IPS-NIHi7 (cell line): ENCODE measurements around the gene RBM27.
"Not testable (repeated sequence)": the region's sequence is repeated elsewhere in the genome, so short reads cannot be mapped to it uniquely, and the experiment has no call there.

Experiments used
- DNase-seq: peaks from one replicate; pipeline ENCODE4 v3.0.0; 2012; ENCODE audit warnings: mixed read lengths; ENCODE audit errors: extremely low spot score

Gene RBM27, protein sequence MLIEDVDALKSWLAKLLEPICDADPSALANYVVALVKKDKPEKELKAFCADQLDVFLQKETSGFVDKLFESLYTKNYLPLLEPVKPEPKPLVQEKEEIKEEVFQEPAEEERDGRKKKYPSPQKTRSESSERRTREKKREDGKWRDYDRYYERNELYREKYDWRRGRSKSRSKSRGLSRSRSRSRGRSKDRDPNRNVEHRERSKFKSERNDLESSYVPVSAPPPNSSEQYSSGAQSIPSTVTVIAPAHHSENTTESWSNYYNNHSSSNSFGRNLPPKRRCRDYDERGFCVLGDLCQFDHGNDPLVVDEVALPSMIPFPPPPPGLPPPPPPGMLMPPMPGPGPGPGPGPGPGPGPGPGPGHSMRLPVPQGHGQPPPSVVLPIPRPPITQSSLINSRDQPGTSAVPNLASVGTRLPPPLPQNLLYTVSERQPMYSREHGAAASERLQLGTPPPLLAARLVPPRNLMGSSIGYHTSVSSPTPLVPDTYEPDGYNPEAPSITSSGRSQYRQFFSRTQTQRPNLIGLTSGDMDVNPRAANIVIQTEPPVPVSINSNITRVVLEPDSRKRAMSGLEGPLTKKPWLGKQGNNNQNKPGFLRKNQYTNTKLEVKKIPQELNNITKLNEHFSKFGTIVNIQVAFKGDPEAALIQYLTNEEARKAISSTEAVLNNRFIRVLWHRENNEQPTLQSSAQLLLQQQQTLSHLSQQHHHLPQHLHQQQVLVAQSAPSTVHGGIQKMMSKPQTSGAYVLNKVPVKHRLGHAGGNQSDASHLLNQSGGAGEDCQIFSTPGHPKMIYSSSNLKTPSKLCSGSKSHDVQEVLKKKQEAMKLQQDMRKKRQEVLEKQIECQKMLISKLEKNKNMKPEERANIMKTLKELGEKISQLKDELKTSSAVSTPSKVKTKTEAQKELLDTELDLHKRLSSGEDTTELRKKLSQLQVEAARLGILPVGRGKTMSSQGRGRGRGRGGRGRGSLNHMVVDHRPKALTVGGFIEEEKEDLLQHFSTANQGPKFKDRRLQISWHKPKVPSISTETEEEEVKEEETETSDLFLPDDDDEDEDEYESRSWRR

GRCh38 chr5:146203011-146203871, at the start of gene RBM27:
RBM27 (plus strand) TSS chr5:146203605; CDS start chr5:146203766, 161 bp downstream.
- DNase-seq, result peak; percentile 99

DNA sequence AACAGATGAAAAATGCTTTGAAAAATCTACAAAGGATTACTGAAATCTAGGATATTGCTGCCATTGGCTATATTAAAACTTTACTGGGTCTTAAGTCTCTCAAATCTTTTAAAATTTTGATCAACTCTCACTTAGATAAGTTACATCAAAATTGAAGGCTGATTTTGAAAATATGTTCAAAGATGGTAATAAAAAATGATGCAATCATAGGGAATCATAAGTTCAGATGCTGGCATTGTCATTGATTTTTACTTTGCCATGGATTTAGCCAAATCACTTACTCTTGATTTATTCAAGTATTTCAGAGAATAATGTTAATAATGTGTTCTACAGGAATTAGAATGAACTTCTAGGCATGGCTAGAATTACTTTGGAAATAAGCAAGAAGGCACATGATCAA, 45.1 kb upstream of the RBM27 start:
- no peak for DNase-seq

DNA sequence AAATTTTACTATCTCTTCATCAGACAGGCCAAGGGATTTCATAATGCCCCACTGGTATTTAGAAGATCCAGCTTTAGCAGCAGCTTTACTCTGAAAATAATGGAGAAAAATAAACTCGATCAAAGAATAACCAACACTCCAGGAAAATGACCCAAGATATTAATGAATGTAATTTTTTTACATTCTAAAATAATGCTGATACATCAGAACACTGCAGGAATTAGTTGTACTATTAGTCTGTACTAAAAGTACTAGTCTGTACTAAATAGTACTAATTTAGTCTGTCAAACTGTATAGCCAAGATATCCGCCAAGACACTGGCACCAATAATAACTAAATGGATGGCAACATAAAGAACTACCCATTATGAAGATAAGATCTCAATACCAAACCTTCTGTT, 39.0 kb upstream of the RBM27 start:
- no peak for DNase-seq

DNA sequence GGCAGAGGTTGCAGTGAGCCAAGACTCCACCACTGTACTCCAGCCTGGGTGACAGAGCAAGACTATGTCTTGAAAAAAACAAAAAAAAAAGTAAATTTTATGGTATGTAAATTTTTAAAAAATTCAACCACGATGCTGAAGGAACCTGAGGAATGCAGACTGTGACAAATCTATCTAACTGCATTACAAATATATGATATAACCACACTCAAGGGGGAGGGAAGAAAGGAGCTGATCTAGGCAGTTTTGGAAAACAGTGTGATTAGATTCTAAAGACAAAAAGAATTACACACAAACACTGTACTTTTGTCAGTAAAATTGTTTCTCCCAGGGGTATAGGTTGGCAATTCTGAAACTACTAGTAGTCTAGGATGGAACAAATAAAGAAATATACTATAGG, 37.9 kb upstream of the RBM27 start:
- no peak for DNase-seq

- DNase-seq, result no peak
Observed at GRCh38 chr5:146165903-146166302, 37.5 kb upstream of the RBM27 start.

- DNase-seq, result no peak
Observed at GRCh38 chr5:146169076-146169475, 34.3 kb upstream of the RBM27 start.

DNA sequence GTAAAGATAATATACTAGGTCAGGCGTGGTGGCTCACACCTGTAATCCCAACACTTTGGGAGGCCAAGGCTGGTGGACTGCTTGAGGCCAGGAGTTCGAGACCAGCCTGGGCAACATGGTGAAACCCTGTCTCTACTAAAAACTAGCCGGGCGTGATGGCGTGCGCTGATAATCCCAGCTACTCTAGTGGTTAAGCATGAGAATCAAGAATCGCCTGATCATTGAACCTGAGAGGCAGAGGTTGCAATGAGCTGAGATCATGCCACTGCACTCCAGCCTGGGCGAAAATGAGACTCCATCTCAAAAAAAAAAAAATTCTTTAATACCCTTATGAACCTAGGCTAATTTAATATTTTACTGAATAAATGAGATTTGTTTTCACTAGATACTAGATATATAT, 30.4 kb upstream of the RBM27 start:
- DNase-seq, result not testable (repeated sequence)

DNA sequence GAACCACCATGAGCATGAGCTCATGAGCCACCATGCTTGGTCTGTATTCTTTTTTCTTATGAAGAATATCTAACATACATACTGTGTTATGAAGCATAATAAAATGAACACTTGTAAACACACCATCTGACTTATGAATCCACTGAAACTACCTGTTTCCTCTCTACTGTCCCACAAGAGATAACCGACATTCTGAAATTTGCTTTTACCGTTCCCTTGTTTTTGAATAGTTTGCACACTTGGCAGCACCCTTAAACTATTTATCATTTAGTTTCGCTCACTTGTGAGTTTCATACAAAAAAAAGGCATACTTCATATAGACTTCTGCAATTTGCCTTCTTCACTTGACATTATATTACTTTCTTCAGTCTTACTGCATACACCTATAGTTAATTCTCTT, 29.8 kb upstream of the RBM27 start:
- DNase-seq, result no peak

- no peak for DNase-seq
Observed at GRCh38 chr5:146176805-146177204, 26.6 kb upstream of the RBM27 start.

DNA sequence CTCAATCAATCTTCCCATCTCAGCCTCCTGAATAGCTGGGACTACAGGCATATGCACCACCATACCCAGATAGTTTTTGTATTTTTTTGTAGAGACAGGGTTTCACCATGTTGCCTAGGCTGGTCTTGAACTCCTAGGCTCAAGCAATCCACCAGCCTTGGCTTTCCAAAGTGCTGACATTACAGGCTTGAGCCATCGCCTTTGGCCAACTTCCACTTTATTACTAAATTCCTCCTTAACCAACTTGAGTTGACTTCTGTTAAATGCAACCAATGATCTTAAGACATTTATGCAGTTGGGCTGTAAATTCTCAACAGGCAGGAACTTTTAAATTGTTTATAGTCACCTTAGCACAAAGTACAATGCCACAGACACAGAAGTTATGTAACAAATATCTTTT, 23.7 kb upstream of the RBM27 start:
- no peak for DNase-seq

DNA sequence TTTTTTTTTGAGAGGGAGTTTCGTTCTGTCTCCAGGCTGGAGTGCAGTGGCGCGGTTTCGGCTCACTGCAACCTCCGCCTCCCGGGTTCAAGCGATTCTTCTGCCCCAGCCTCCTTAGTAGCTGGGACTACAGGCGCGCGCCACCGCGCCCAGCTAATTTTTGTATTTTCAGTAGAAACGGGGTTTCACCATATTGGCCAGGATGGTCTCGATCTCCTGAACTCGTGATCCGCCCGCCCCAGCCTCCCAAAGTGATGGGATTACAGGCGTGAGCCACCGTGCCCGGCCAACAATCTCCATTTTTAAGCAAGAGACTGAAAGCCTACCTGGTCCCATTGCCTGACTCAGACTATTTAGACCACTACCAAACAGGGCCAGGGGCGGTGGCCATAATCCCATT, 20.0 kb upstream of the RBM27 start:
- DNase-seq, result not testable (repeated sequence)

DNA sequence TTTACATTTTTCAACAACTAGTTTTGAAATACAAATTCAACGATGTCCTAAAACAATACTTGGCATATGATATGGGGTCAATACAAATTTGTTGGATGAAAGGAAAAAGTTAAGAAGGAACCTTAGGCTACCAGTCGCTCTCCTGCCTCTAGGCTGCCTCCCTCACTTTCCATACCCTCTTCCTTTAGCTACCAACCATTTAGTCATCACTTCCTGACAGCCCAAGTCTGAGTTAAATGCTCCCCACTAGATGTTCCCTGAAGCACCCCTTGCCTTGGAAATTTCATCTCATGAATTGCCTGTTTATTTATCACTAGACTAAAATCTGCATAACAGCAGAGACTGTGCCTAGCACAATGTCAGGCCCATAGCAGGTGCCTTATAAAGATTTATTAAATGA, 18.2 kb upstream of the RBM27 start:
- DNase-seq, result no peak

DNA sequence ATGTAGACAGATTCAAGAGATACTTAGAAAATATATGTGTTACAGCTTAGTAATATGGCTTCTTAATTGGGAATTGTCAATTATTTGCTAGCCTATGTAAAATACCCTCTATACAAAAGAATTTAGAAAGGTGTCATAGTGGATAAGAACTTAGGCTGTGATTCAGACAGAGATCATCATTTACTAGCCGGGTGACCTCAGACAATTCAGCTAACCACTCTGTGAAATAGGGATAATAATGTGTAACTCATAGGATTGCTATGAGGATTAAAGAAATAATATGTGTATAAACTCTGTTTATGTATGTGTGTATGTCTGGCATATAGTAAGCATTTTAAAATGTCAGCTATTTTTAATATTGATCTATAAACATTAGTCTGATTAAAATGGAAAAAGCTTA, 15.0 kb upstream of the RBM27 start:
- no peak for DNase-seq

- no peak for DNase-seq
Observed at GRCh38 chr5:146192571-146193043, 10.8 kb upstream of the RBM27 start.

DNA sequence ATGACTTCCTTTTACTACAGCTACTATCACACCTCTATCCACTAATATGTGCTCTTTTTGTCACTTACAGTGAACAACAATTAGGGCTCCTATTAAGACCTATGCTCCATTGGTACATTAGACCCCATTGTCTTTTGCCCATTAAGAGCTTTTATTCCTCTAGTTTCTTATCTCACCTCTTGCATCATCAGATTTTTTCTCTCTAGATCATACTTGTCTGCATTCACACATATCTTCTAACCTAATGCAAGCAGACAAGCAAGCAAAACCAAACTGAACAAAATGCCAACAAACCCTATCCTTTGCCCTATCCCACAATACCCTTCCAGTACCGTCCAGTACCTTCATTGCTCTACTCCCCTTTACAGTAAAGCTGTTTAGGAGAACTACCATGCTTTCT, 10.1 kb upstream of the RBM27 start:
- DNase-seq, result no peak

DNA sequence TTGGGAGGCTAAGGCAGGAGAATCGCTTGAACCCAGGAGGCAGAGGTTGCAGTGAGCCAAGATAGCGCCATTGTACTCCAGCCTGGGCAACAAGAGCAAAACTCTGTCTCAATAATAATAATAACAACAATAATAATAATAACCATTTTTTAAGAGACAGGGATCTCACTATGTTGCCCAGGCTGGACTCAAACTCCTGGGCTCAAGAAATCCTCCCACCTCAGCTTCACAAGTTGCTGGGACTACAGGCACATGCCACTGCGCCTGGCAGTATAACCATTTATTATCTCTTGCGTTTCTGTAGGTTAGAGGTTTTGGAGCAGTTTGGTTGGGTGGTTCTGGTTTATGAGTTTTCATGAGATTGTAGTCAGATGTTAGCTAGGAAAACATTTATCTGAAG, 8.4 kb upstream of the RBM27 start:
- not testable (repeated sequence) for DNase-seq

- DNase-seq, result no peak
Observed at GRCh38 chr5:146196459-146197048, 6.9 kb upstream of the RBM27 start.

DNA sequence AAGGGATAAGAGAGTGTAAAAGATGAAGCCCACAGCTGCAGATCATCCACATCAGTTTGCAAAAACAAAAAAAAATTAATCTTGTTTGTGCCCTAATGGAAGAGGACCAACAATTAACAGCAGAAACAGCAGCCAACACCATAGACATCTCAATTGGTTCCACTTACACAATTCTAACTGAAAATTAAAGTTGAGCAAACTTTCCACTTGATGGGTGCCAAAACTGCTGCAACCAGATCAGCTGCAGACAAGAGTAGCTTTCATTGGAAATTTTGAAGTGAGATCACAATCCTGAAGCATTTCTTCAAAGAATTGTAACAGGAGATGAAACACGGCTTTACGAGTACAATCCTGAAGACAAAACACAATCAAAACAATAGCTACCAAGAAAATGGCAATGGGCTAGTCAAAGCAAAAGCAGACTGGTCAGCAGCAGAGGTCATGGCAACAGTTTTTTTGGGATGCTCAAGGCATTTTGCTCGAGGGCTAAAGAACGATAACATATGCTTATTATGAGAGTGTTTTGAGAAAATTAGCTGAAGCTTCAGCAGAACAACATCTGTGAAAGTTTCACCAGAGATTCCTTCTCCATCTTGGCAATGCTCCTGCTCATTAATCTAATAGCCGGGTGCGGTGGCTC, 4.1 kb upstream of the RBM27 start:
- DNase-seq, result no peak

- DNase-seq, result not testable (repeated sequence)
Observed at GRCh38 chr5:146201795-146202194, 1.6 kb upstream of the RBM27 start.

- DNase-seq, result peak; percentile 63
Observed at GRCh38 chr5:146203872-146204192, 427 bp downstream of the RBM27 start.
